Measurements from ENCODE around the gene EPB42. TPM values are rescaled to one million over a fixed set of nuclear protein-coding genes. Genes with fewer than 3 reads are reported as not detected.

The EPB42 gene
- total RNA-seq, 2 donors from 2014 or later: not detected

DNA sequence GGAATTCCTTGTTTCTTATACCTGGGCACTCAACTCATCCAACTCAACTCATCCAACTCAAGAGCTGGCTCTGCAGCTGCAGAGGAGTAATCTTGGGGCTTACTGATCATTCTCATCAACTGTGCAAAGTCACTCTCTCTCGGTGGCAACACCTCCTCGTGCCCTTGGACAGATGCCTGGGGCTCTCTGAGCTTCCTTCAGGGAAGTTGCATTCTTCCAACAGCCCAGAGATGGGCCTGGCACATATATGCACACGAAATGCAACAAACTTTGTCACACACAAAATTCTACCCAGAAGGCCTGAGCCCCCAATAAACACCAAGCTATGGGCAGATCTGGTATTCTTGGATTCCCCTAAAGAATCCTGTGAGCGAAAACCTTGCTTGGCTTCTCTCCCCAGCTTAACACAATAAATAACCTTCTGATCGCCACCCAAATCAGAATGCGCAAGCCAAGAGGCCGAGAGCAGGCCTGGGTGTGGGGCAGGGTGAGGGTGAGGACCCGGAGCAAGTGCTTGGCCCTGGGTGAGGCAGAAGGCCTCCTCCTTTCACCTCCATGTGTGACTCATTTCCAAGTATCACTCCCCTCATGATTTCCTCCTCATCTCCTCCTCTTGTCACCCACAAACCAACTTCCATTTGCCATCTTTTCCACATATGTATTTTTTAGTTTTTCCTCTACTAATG lies 30.5 kb upstream of the EPB42 start:
- peak overlapping the region; percentile 5 to 10 for H3K4me3 Mint-ChIP-seq
- peaks cover 0 to 8% of the 10 kb centered on the region in 2 donors for H3K9me3 Mint-ChIP-seq
- ATAC-seq (replicated peaks in 1 of 2) (peak; percentile 32 to 49), DNase-seq (peak in 1 of 2 donors; percentile 19)
- H3K36me3 Mint-ChIP-seq (ENCODE audit: insufficient read depth in 2 of 2): no peaks in the 10 kb centered on the region
- H3K27ac Mint-ChIP-seq: peak overlapping the region; percentile 35
- peaks cover 58% of the 10 kb centered on the region for H3K4me1 Mint-ChIP-seq (ENCODE audit: low read depth)
- H3K27me3 Mint-ChIP-seq (ENCODE audit: low read depth): no peaks in the 10 kb centered on the region

DNA sequence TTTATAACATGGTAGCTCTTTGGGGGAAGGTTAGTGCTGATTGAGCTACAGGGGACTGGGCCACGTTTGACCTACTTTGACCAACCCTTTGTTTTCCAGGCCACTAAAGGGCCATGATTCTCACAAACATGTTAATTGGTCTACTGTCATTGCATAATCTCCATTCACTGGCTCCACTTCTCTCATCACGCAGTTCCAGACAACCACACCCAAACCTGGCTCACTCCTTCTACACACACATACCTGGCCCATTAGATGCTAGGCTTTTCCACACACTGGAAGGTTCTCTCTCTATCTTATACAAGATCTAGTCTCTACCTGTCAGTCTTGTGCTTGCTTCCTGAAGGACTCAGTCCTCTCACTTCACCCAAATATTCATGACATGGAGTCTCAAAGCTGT lies 30.0 kb upstream of the EPB42 start:
- no peaks in the 10 kb centered on the region for H3K27me3 Mint-ChIP-seq (ENCODE audit: low read depth)
- ATAC-seq (replicated peaks in 1 of 2) (no peak), DNase-seq (no peak)
- no peak overlapping the region for H3K27ac Mint-ChIP-seq
- H3K4me1 Mint-ChIP-seq (ENCODE audit: low read depth): peaks cover 58% of the 10 kb centered on the region
- peaks cover 0 to 8% of the 10 kb centered on the region in 2 donors for H3K9me3 Mint-ChIP-seq
- no peak overlapping the region for H3K4me3 Mint-ChIP-seq
- H3K36me3 Mint-ChIP-seq (ENCODE audit: insufficient read depth in 2 of 2): no peaks in the 10 kb centered on the region

DNA sequence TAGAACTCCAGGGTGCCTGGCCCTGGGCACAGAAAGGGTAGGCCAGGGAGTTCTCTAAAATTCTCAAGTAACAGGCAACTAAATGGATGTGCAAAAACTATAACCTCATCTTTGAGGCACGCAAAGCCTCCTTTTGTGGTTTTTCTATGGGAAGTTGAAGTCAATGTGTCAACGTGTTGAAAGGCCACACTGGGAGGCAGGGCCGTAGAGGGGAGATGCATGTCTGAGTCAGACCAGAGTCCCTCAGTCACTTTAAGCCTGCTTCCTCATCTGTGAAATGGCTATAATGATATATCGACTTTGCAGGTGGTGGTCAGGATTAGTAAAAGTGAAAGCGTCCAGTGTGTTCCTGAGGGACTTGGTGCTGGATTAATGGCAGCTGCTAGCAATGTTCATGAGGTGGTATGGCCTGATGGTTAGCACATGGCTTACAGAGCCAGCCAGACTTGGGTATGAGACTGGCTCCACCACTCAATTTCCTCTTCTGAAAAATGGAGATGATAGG lies 28.9 kb upstream of the EPB42 start:
- Mint-ChIP-seq H3K27ac (no peak overlapping the region), H3K36me3 (ENCODE audit: insufficient read depth in 2 of 2) (no peaks in the 10 kb centered on the region), H3K4me3 (peak overlapping the region in 1 of 2 donors; percentile 44), H3K9me3 (peaks cover 0 to 8% of the 10 kb centered on the region in 2 donors), H3K4me1 (ENCODE audit: low read depth) (peaks cover 57% of the 10 kb centered on the region), H3K27me3 (ENCODE audit: low read depth) (no peaks in the 10 kb centered on the region)
- peak; percentile 67 to 69 for ATAC-seq (replicated peaks in 1 of 2)
- peak; percentile 19 to 56 for DNase-seq

DNA sequence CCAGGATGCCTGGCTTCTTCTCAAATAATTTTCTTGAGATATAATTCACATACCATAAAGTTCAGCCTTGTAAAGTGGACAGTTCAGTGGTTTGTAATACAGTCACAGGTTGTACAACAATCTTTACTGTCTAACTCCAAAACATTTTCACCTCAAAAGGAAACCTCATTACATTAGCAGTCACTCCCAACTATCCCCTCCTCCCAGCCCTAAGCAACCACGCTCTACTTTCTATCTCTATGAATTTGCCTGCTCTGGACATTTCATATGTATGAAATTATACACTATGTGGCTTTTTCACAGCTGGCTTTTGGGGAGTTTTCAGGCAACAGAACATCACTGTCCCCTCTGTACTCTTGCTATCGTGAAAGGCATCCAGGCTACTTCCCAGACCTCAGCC lies 28.4 kb upstream of the EPB42 start:
- DNase-seq: no peak
- Mint-ChIP-seq H3K4me3 (peak overlapping the region in 1 of 2 donors; percentile 44), H3K9me3 (peaks cover 0 to 8% of the 10 kb centered on the region in 2 donors), H3K27ac (no peak overlapping the region), H3K36me3 (ENCODE audit: insufficient read depth in 2 of 2) (no peaks in the 10 kb centered on the region), H3K27me3 (ENCODE audit: low read depth) (no peaks in the 10 kb centered on the region), H3K4me1 (ENCODE audit: low read depth) (peaks cover 52% of the 10 kb centered on the region)
- ATAC-seq (replicated peaks in 1 of 2): no peak

DNA sequence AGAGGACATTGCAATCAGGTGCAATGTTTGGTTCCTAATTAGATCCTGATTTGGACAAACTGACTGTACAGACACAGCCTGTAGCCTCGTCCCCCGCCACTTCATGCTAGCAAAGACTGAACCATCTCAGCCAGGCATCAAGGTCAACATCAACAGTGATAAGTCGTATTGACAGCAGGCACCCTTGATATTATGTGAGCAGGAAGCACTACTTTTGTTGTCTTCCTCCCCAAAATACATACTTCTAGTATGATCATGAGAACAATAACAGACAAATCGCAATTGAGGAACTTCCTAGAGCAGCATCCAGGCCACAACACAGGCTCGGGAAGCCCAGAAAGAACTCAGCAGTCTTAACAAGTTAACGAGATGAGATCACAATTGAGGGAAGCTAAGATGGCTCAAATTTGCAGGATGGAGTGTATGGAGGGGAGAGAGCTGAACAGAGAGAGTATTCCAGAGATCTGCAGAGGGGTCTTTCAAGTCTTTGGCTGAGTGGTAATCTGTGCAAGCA lies 25.5 kb upstream of the EPB42 start:
- H3K27ac Mint-ChIP-seq: no peak overlapping the region
- DNase-seq (no peak), ATAC-seq (replicated peaks in 1 of 2) (no peak)
- H3K9me3 Mint-ChIP-seq: peaks cover 0 to 6% of the 10 kb centered on the region in 2 donors
- H3K4me1 Mint-ChIP-seq (ENCODE audit: low read depth): peaks cover 23% of the 10 kb centered on the region
- H3K4me3 Mint-ChIP-seq: no peak overlapping the region
- no peaks in the 10 kb centered on the region for H3K27me3 Mint-ChIP-seq (ENCODE audit: low read depth)
- no peaks in the 10 kb centered on the region for H3K36me3 Mint-ChIP-seq (ENCODE audit: insufficient read depth in 2 of 2)

DNA sequence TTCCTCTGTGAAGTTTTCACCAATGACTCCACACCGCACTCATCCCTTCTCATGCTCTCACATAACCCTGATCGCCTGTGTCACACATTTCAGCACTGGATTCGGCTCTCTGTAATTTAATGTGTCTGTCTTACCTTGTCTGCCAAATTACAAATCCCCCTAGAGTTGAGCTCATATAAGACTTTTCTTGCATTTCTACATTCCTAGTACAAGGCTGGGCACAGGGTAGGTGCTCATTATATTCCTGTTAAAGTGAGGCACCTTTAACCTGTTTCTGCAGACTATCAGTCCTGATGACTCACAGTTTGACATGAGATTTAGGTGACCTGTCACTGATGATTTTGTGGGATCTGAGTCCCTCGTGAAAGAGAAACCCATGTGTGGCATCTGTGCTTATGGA lies 23.3 kb upstream of the EPB42 start:
- DNase-seq (no peak), ATAC-seq (replicated peaks in 1 of 2) (no peak)
- H3K36me3 Mint-ChIP-seq (ENCODE audit: insufficient read depth in 2 of 2): no peaks in the 10 kb centered on the region
- no peaks in the 10 kb centered on the region for H3K9me3 Mint-ChIP-seq
- no peak overlapping the region for H3K27ac Mint-ChIP-seq
- H3K4me3 Mint-ChIP-seq: no peak overlapping the region
- H3K27me3 Mint-ChIP-seq (ENCODE audit: low read depth): no peaks in the 10 kb centered on the region
- H3K4me1 Mint-ChIP-seq (ENCODE audit: low read depth): peaks cover 14% of the 10 kb centered on the region

DNA sequence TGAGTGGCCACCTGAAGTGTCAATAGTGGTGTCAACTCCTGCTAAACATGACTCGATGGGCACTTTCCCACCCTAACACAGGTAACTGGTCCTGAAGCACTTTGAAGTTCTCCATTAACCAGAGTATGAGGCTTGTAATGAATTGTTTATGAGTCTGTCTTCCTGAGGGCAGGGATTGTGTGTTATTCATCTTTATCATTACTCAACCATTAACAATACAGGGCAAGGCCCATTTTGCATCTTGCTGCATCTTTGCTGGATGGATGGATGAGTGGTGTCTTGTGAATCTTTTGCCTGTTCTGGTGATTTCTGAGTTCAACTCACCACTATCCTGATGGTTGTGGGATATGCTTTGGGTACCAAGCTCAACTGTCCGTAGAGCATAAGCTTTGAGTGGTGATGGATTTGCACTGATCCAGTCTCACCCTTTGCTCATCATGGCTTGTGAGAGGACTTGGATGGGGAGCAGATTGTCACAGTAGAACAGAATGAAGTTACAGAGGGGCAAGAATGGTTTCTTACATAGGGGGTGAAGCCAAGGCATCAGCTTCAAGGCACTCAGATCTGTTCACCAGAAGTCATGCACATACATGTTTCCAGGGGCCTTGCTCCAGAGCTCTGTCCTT lies 22.3 kb upstream of the EPB42 start:
- Mint-ChIP-seq H3K36me3 (ENCODE audit: insufficient read depth in 2 of 2) (no peaks in the 10 kb centered on the region), H3K27me3 (ENCODE audit: low read depth) (no peaks in the 10 kb centered on the region), H3K4me3 (no peak overlapping the region), H3K27ac (no peak overlapping the region), H3K4me1 (ENCODE audit: low read depth) (peaks cover 15% of the 10 kb centered on the region), H3K9me3 (no peaks in the 10 kb centered on the region)
- no peak for DNase-seq
- ATAC-seq (replicated peaks in 1 of 2): no peak

DNA sequence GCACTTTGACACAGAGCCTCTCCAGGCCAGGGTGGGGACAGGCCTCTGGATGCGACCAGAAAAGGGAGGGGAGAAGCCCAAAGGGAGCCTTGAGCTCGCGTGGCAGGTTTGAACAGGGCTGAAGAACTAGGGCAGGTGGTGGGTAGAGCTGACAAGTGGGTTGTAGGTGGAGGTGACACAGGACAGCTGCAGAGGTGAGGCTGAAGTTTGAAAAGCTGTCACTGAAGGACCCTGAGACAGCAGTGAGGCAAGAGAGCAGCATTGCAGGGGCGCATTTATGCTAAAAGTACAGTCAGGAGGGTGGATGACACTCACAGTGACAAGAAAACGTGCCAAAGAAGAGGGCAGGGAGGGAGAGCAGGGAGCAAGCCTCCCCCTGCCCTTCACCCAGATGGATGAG lies 21.8 kb upstream of the EPB42 start:
- DNase-seq (no peak), ATAC-seq (replicated peaks in 1 of 2) (no peak)
- H3K36me3 Mint-ChIP-seq (ENCODE audit: insufficient read depth in 2 of 2): no peaks in the 10 kb centered on the region
- H3K4me1 Mint-ChIP-seq (ENCODE audit: low read depth): peaks cover 15% of the 10 kb centered on the region
- H3K27me3 Mint-ChIP-seq (ENCODE audit: low read depth): no peaks in the 10 kb centered on the region
- no peak overlapping the region for H3K4me3 Mint-ChIP-seq
- H3K9me3 Mint-ChIP-seq: no peaks in the 10 kb centered on the region
- H3K27ac Mint-ChIP-seq: no peak overlapping the region

DNA sequence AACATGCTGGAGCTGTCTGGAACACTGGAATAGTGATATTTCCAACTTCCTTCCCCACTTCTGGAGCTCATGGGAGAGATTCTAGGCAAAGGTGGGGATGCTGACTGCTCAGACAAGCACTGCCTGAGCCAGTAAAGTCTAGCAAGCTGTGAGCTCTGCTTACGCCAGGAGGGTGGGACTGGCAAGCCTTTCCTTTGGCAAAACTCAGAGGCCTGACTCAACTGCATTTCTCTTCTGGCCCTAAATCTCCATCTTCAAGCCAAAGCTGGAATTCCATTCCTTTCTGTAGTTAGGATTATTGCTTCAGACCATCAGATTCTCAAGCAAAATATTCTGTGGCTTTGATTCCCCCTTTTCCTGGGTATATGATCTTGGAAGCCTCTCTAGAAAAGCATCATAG lies 20.3 kb upstream of the EPB42 start:
- Mint-ChIP-seq H3K4me3 (no peak overlapping the region), H3K27me3 (ENCODE audit: low read depth) (no peaks in the 10 kb centered on the region), H3K4me1 (ENCODE audit: low read depth) (peaks cover 15% of the 10 kb centered on the region), H3K36me3 (ENCODE audit: insufficient read depth in 2 of 2) (no peaks in the 10 kb centered on the region), H3K27ac (no peak overlapping the region), H3K9me3 (no peaks in the 10 kb centered on the region)
- no peak for ATAC-seq (replicated peaks in 1 of 2)
- DNase-seq: no peak

DNA sequence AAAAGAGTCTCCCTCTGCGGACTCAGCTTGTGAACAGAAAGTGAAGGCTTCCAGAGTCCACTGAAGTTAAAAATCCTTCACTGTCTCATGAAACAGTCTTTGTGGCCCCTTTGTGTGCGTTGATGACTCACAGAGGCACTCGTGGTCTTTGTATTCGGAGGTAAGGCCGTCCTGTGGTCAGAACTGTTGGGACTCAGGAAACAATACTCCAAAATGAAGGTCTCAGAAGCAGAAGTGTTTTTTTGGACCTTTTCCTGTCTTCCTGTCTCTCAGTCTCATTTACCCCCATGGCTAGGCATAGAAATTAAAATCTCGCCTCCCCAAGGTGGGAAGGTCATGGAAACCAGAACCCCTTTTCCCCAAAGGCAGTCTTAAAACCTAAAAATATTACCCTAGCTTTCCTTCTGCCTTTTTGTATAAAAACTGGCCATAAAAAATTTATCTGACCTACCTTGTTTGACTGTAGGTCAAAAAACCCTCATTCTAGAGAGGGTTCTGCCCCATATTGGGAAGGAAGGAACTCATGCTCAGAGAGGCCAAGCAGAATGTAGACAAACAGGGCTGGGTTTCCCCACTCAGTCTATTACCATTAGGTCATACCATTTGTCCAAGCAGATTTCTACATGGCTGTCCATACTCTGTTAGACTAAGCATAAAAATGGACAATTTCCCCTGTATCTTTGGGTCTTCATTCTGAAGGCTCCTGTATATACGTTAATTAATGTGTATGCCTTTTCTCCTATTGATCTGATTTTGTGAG lies 19.1 kb upstream of the EPB42 start:
- H3K27me3 Mint-ChIP-seq (ENCODE audit: low read depth): no peaks in the 10 kb centered on the region
- H3K4me1 Mint-ChIP-seq (ENCODE audit: low read depth): peaks cover 15% of the 10 kb centered on the region
- H3K36me3 Mint-ChIP-seq (ENCODE audit: insufficient read depth in 2 of 2): no peaks in the 10 kb centered on the region
- no peak overlapping the region for H3K4me3 Mint-ChIP-seq
- H3K27ac Mint-ChIP-seq: no peak overlapping the region
- peak in 1 of 2 donors; percentile 19 for DNase-seq
- no peaks in the 10 kb centered on the region for H3K9me3 Mint-ChIP-seq
- peak; percentile 35 to 44 for ATAC-seq (replicated peaks in 1 of 2)

DNA sequence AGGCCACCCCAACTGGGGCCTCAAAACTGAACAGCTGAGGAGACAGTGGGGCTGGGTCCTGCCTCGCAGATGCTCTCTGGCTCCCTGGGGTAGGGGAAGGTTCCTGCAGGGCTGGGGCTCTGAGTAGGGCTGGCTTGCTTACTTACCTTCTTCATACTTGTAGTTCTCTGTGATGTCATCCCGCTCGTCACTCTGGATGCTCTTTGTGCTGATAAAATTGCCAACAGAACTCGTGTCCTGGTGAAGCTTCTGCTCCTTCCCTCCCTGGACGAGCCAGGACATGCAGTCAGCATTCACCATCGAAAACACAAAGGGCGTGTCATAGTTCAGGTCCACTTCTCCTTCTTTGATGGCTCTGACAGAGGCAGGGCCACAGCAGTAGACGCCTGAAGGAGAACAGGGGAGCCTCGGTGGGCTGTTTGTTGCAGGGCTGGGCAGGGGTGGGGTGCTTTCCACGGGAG lies 17.9 kb upstream of the EPB42 start:
- Mint-ChIP-seq H3K27ac (no peak overlapping the region), H3K27me3 (ENCODE audit: low read depth) (no peaks in the 10 kb centered on the region), H3K4me1 (ENCODE audit: low read depth) (peaks cover 15% of the 10 kb centered on the region), H3K9me3 (no peaks in the 10 kb centered on the region), H3K4me3 (no peak overlapping the region), H3K36me3 (ENCODE audit: insufficient read depth in 2 of 2) (no peaks in the 10 kb centered on the region)
- DNase-seq (no peak), ATAC-seq (replicated peaks in 1 of 2) (no peak)

DNA sequence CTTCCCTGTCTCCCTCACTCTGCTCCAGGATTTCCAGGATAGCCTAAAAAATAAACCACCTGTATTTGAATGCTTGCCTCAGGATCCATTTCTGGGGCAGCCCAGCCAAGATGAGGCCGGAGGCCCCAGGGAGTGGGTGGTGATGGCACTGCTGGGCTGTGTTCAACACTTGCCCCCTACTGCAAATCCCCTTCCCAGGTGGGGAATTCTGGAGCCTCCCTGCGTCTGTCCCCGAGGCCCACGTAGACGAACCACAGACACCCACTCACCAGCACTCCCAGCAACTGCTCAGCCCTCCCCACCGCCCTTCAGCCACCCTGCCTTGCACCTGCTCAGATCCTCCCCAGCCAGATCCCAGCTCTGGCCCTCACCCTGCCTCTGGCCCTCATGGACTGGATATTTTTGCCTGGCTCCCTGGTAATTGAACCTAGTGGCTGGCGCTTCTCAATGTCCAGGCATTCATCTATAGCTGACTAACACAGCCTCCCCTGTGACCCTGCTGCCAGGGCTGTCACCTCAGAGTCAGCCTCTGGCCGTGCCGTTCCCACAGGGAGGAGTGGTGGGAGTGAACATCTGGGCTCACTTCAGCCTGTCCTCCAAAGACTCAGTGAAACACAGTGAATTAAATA lies 17.1 kb upstream of the EPB42 start:
- no peak overlapping the region for H3K27ac Mint-ChIP-seq
- DNase-seq (no peak), ATAC-seq (replicated peaks in 1 of 2) (no peak)
- H3K4me3 Mint-ChIP-seq: no peak overlapping the region
- H3K36me3 Mint-ChIP-seq (ENCODE audit: insufficient read depth in 2 of 2): no peaks in the 10 kb centered on the region
- H3K4me1 Mint-ChIP-seq (ENCODE audit: low read depth): peaks cover 15% of the 10 kb centered on the region
- H3K9me3 Mint-ChIP-seq: no peaks in the 10 kb centered on the region
- H3K27me3 Mint-ChIP-seq (ENCODE audit: low read depth): no peaks in the 10 kb centered on the region

DNA sequence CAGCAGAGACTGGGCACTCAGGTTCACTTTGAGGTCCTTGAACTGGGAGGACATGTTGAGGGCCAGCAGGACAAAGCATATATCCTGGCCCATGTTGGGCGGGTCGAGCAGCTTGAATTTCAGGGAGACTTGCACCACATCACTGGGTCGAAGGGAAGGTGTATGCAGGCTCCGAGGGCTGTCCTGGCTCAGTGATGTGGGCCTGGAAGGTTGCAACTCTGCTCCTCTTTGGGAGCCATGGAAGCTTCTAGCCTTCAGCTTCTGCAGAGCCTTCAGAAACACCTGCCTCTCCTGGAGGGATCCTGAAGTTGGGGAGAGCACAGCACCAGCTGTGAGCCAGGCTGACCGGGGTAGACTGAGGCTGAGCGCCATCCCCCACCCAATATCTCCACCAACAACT lies 14.7 kb upstream of the EPB42 start:
- DNase-seq (no peak), ATAC-seq (replicated peaks in 1 of 2) (no peak)
- Mint-ChIP-seq H3K4me1 (ENCODE audit: low read depth) (peaks cover 15% of the 10 kb centered on the region), H3K4me3 (no peak overlapping the region), H3K9me3 (no peaks in the 10 kb centered on the region), H3K27ac (no peak overlapping the region), H3K36me3 (ENCODE audit: insufficient read depth in 2 of 2) (no peaks in the 10 kb centered on the region), H3K27me3 (ENCODE audit: low read depth) (no peaks in the 10 kb centered on the region)

Data from activated T-cell treated with anti-CD3 and anti-CD28 coated beads, Interleukin-2, amount 50 U/mL, for 72 hours (primary cell).